SK-N-MC (cell line): ENCODE results near the gene ATXN7L1.

Experiments
- DNase-seq: peaks from one replicate; pipeline ENCODE4 v3.0.0-alpha.2; 2011; ENCODE audit warnings: low read depth, low spot score
- H3K27ac ChIP-seq: fragments of 200-600 bp; sonication (generic); 2 replicates; pipeline ENCODE4 v1.5.1; 2016; ENCODE audit warnings: mixed run types
- H3K36me3 ChIP-seq: fragments of 200-600 bp; sonication (generic); 2 replicates; pipeline ENCODE4 v1.6.1; 2017; ENCODE audit warnings: antibody characterized with exemption, low read length, mixed read lengths; ENCODE audit not compliant: insufficient read depth
- H3K4me3 ChIP-seq: fragments of 200-600 bp; sonication (generic); 2 replicates; pipeline ENCODE4 v1.5.1; 2016
- H3K9ac ChIP-seq: fragments of 200-600 bp; sonication (generic); 2 replicates; pipeline ENCODE4 v1.8.0; 2017; ENCODE audit warnings: mixed run types, mixed read lengths; ENCODE audit not compliant: insufficient read length
- H3K9me3 ChIP-seq: fragments of 200-600 bp; sonication (generic); 2 replicates; pipeline ENCODE4 v1.6.1; 2017; ENCODE audit warnings: low read depth, mild to moderate bottlenecking, antibody characterized with exemption, low read length, moderate library complexity, mixed read lengths
- EZH2 ChIP-seq: fragments of 200-600 bp; sonication (generic); IDR thresholded peaks from one replicate; pipeline ENCODE4 v1.6.1; 2017; ENCODE audit warnings: antibody characterized with exemption
- FOXP2 ChIP-seq: optimal IDR thresholded peaks from 2 replicates; pipeline ENCODE3; 2011; ENCODE audit warnings: mild to moderate bottlenecking, moderate library complexity; ENCODE audit not compliant: insufficient read depth; ENCODE audit errors: extremely low read length, control extremely low read depth
- POLR2AphosphoS5 ChIP-seq: IDR thresholded peaks from 2 replicates; pipeline ENCODE4 v1.6.1; 2012; ENCODE audit warnings: mild to moderate bottlenecking, low read depth, low read length, borderline replicate concordance

ATXN7L1 gene

GRCh38 chr7:105590793-105591192, 285.6 kb downstream of the ATXN7L1 start:
- no peak overlapping the region for H3K4me3 ChIP-seq
- DNase-seq, result no peak
- no peaks in the 10 kb centered on the region for H3K9me3 ChIP-seq
- H3K36me3 ChIP-seq, result no peaks in the 10 kb centered on the region
- no peak overlapping the region for H3K27ac ChIP-seq
- no peak overlapping the region for H3K9ac ChIP-seq
- TF ChIP-seq EZH2 (no peak), FOXP2 (no peak), POLR2AphosphoS5 (no peak)

- H3K9me3 ChIP-seq, result no peaks in the 10 kb centered on the region
Observed at GRCh38 chr7:105589356-105590077, 286.9 kb downstream of the ATXN7L1 start.

GRCh38 chr7:105587909-105588635, 288.3 kb downstream of the ATXN7L1 start:
- no peak overlapping the region for H3K4me3 ChIP-seq
- no peak for TF ChIP-seq POLR2AphosphoS5
- no peak for TF ChIP-seq EZH2
- no peak for TF ChIP-seq FOXP2
- DNase-seq, result no peak
- H3K9me3 ChIP-seq, result no peaks in the 10 kb centered on the region
- H3K27ac ChIP-seq, result no peak overlapping the region
- H3K9ac ChIP-seq, result no peak overlapping the region
- H3K36me3 ChIP-seq, result no peaks in the 10 kb centered on the region

More at GRCh38 chr7:105589356-105590077, 286.9 kb downstream of the ATXN7L1 start:
- H3K36me3 ChIP-seq, result no peaks in the 10 kb centered on the region
- H3K9ac ChIP-seq, result no peak overlapping the region
- no peak overlapping the region for H3K27ac ChIP-seq
- peak; percentile 63 for DNase-seq
- TF ChIP-seq FOXP2 (no peak), POLR2AphosphoS5 (no peak), EZH2 (no peak)
- no peak overlapping the region for H3K4me3 ChIP-seq

GRCh38 chr7:105585850-105586500, 290.4 kb downstream of the ATXN7L1 start:
- Histone ChIP-seq H3K9ac (no peak overlapping the region), H3K9me3 (no peaks in the 10 kb centered on the region), H3K4me3 (no peak overlapping the region), H3K36me3 (no peaks in the 10 kb centered on the region), H3K27ac (no peak overlapping the region)
- no peak for DNase-seq
- TF ChIP-seq FOXP2 (no peak), POLR2AphosphoS5 (no peak), EZH2 (no peak)

- no peaks in the 10 kb centered on the region for H3K9me3 ChIP-seq
- no peaks in the 10 kb centered on the region for H3K36me3 ChIP-seq
- TF ChIP-seq FOXP2, result no peak
- no peak for TF ChIP-seq EZH2
- no peak for TF ChIP-seq POLR2AphosphoS5
- H3K27ac ChIP-seq, result no peak overlapping the region
- no peak overlapping the region for H3K4me3 ChIP-seq
- no peak overlapping the region for H3K9ac ChIP-seq
- DNase-seq, result no peak
Observed at GRCh38 chr7:105584165-105584564, 292.2 kb downstream of the ATXN7L1 start.

GRCh38 chr7:105583061-105583460, 293.3 kb downstream of the ATXN7L1 start:
- H3K4me3 ChIP-seq, result no peak overlapping the region
- H3K9ac ChIP-seq, result no peak overlapping the region
- no peaks in the 10 kb centered on the region for H3K36me3 ChIP-seq
- TF ChIP-seq POLR2AphosphoS5 (no peak), EZH2 (no peak), FOXP2 (no peak)
- no peaks in the 10 kb centered on the region for H3K9me3 ChIP-seq
- DNase-seq, result no peak
- H3K27ac ChIP-seq, result no peak overlapping the region

- no peak within 1 kb of the TSS for H3K27ac ChIP-seq
- no peaks in the 10 kb centered on the region for H3K9me3 ChIP-seq
- no peaks in the 10 kb centered on the region for H3K36me3 ChIP-seq
- no peak within 1 kb of the TSS for H3K9ac ChIP-seq
- no peak within 1 kb of the TSS for H3K4me3 ChIP-seq
- TF ChIP-seq EZH2 (no peak), FOXP2 (no peak), POLR2AphosphoS5 (no peak)
- no peak for DNase-seq
Observed at GRCh38 chr7:105581066-105581811, 295.2 kb downstream of the ATXN7L1 start, which contains the start of gene EFCAB10. EFCAB10 (minus strand) TSS chr7:105581493; CDS start chr7:105581463, 30 bp downstream.

GRCh38 chr7:105580022-105580740, 296.2 kb downstream of the ATXN7L1 start:
- H3K9ac ChIP-seq, result no peak overlapping the region
- H3K27ac ChIP-seq, result no peak overlapping the region
- no peak overlapping the region for H3K4me3 ChIP-seq
- no peaks in the 10 kb centered on the region for H3K9me3 ChIP-seq
- no peak for TF ChIP-seq POLR2AphosphoS5
- no peak for TF ChIP-seq EZH2
- TF ChIP-seq FOXP2, result no peak
- no peak for DNase-seq
- no peaks in the 10 kb centered on the region for H3K36me3 ChIP-seq
